Fibroblast of the aortic adventitia (primary cell): ENCODE data around the gene AP2S1. TPM values are rescaled to one million over a fixed set of nuclear protein-coding genes. Genes with fewer than 3 reads are reported as not detected.

Experiments
- DNase-seq: peaks from one replicate; pipeline ENCODE4 v3.0.0-alpha.2; 2010; ENCODE audit warnings: low read depth
- H3K4me3 ChIP-seq: 2 replicates; pipeline ENCODE4 v1.5.1; 2011; ENCODE audit warnings: low read depth, mild to moderate bottlenecking, control low read depth, low read length, moderate library complexity
- small RNA-seq: library from RNA; depleted of rRNA; stranded (forward); fragments of <200 nt; gene quantifications from one replicate; pipeline ENCODE3, GENCODE V24; 2012
- total RNA-seq: library from RNA; depleted of rRNA; stranded (reverse); fragments of >200 nt; gene quantifications from 2 replicates; pipeline ENCODE4 v1.2.3, GENCODE V29; 2012; ENCODE audit warnings: low replicate concordance
- TF ChIP-seq, protein P1 (sequence below): IDR thresholded peaks from 2 replicates; pipeline ENCODE4 v1.5.1; 2011; ENCODE audit warnings: mild to moderate bottlenecking, low read length, control low read depth, inconsistent platforms; ENCODE audit not compliant: insufficient read depth

Gene AP2S1
- total RNA-seq, 1 donor = 113 TPM

- TF ChIP-seq, protein P1, sequence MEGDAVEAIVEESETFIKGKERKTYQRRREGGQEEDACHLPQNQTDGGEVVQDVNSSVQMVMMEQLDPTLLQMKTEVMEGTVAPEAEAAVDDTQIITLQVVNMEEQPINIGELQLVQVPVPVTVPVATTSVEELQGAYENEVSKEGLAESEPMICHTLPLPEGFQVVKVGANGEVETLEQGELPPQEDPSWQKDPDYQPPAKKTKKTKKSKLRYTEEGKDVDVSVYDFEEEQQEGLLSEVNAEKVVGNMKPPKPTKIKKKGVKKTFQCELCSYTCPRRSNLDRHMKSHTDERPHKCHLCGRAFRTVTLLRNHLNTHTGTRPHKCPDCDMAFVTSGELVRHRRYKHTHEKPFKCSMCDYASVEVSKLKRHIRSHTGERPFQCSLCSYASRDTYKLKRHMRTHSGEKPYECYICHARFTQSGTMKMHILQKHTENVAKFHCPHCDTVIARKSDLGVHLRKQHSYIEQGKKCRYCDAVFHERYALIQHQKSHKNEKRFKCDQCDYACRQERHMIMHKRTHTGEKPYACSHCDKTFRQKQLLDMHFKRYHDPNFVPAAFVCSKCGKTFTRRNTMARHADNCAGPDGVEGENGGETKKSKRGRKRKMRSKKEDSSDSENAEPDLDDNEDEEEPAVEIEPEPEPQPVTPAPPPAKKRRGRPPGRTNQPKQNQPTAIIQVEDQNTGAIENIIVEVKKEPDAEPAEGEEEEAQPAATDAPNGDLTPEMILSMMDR = no peak
These were observed 62.2 kb downstream of the AP2S1 start, which contains the start of gene SLC1A5 for GRCh38 chr19:46788262-46788967. SLC1A5 (minus strand) TSS chr19:46788594; CDS start chr19:46787965, 629 bp downstream.

More at GRCh38 chr19:46788262-46788967, 62.2 kb downstream of the AP2S1 start, which contains the start of gene SLC1A5:
- DNase-seq = peak; percentile 96
- peak within 1 kb of the TSS; percentile 96 for H3K4me3 ChIP-seq

Small RNA genes within 50 kb of the gene (small RNA-seq; reads per million reads assigned to genes)
- gene AC008622.3 (not detected), gene HNRNPMP2 (not detected)

Other genes starting within 250 kb of the AP2S1 start
- 112 and 210 TPM in 2 replicates for gene CALM3, start 249.5 kb downstream of the AP2S1 start, total RNA-seq
- gene PTGIR, start 225.8 kb downstream of the AP2S1 start, total RNA-seq = 11.4 and 23.2 TPM in 2 replicates
- not detected in 2 replicates for gene GNG8, start 214.6 kb downstream of the AP2S1 start, total RNA-seq
- 5.1 and 17.5 TPM in 2 replicates for gene DACT3, start 189.7 kb downstream of the AP2S1 start, total RNA-seq
- 8.0 and 9.7 TPM in 2 replicates for gene PRKD2, start 133.7 kb downstream of the AP2S1 start, total RNA-seq
- 11.8 and 13.2 TPM in 2 replicates for gene FKRP, start 104.8 kb downstream of the AP2S1 start, total RNA-seq
- gene STRN4, start 104.4 kb downstream of the AP2S1 start, total RNA-seq = 45.3 and 45.9 TPM in 2 replicates
- gene SLC1A5, start 62.3 kb downstream of the AP2S1 start, total RNA-seq = 84.1 and 158 TPM in 2 replicates
- gene ARHGAP35, start 10.2 kb upstream of the AP2S1 start, total RNA-seq = 48.7 and 61.3 TPM in 2 replicates
- gene NPAS1, start 169.0 kb upstream of the AP2S1 start, total RNA-seq = 0.49 and 2.1 TPM in 2 replicates
- 21.0 and 43.1 TPM in 2 replicates for gene TMEM160, start 197.8 kb upstream of the AP2S1 start, total RNA-seq